GM12878 (cell line): ENCODE measurements around the gene REP15. TPM values are rescaled to one million over a fixed set of nuclear protein-coding genes. Genes with fewer than 3 reads are reported as not detected.

Experiments used
- ATAC-seq: fragments of 200-7000 bp; cut with Tn5 transposase; 3 replicates; pipeline ENCODE4 v1.9.1; 2020; ENCODE audit warnings: mild to moderate bottlenecking, moderate library complexity
- BruUV-seq: library from RNA; stranded (reverse); fragments of 400-500 nt; replicated peaks from 2 replicates; lab custom pipeline; 2021; lab: Mats Ljungman, UMichigan
- CTCF ChIA-PET: fragments of 300-600 bp; sonication (Branson Sonifier 250); formaldehyde crosslinking; extraction: SDS; loops from one replicate; lab custom pipeline; 2021; ENCODE audit warnings: inconsistent platforms; lab: Yijun Ruan, JAX
- POLR2A ChIA-PET: fragments of 350-600 bp; formaldehyde crosslinking; extraction: SDS; loops from one replicate; lab custom pipeline; 2021; ENCODE audit warnings: inconsistent platforms; lab: Charles Lee
- RAD21 ChIA-PET: fragments of 300-600 bp; sonication (Branson Sonifier 250); formaldehyde crosslinking; loops from one replicate; lab custom pipeline; 2023; ENCODE audit warnings: antibody characterized with exemption; ENCODE audit not compliant: unreplicated experiment; lab: Charles Lee
- SMC1A ChIA-PET: fragments of 300-600 bp; sonication (Branson Sonifier 250); formaldehyde crosslinking; loops from one replicate; lab custom pipeline; 2023; ENCODE audit not compliant: unreplicated experiment, uncharacterized antibody; lab: Charles Lee
- DNase-seq: peaks from one replicate; pipeline ENCODE4 v3.0.0-alpha.2; 2011; ENCODE audit warnings: low read depth, low spot score
- FAIRE-seq: peaks from 3 replicates; lab custom pipeline; 2011; peaks lifted over from hg19 to GRCh38; lab: Jason Lieb, UNC
- H2AFZ ChIP-seq: 2 replicates; pipeline ENCODE4 v1.6.0; 2011; ENCODE audit warnings: low read depth, low read length, control low read depth; ENCODE audit not compliant: control insufficient read depth
- H3K27ac ChIP-seq: 2 replicates; pipeline ENCODE4 v1.5.1; 2011; ENCODE audit warnings: control low read depth; ENCODE audit not compliant: control insufficient read depth, insufficient read depth
- H3K27me3 ChIP-seq, 2 experiments: replicated peaks in 1 of 2; 2 replicates each; pipeline versions ENCODE4 v1.6.0 to v1.6.1; 2011; ENCODE audit warnings: low read length in 1 of 2; ENCODE audit not compliant: control insufficient read depth in 2 of 2, insufficient read depth in 2 of 2
- H3K36me3 ChIP-seq, 2 experiments: 2 replicates each; pipeline ENCODE4 v1.5.1; 2011; ENCODE audit warnings: low read length in 1 of 2; ENCODE audit not compliant: control insufficient read depth in 2 of 2, insufficient read depth in 2 of 2
- H3K4me1 ChIP-seq: 2 replicates; pipeline ENCODE4 v1.6.1; 2011; ENCODE audit warnings: mild to moderate bottlenecking, low read length, moderate library complexity, mixed read lengths; ENCODE audit not compliant: control insufficient read depth, insufficient read depth
- H3K4me2 ChIP-seq: 2 replicates; pipeline ENCODE4 v1.6.0; 2011; ENCODE audit warnings: control low read depth; ENCODE audit not compliant: control insufficient read depth, insufficient read depth
- H3K4me3 ChIP-seq: fragments of 200-600 bp; sonication (generic); 2 replicates; pipeline ENCODE4 v1.5.1; 2016
- H3K79me2 ChIP-seq: 2 replicates; pipeline ENCODE4 v1.6.0; 2011; ENCODE audit warnings: low read length; ENCODE audit not compliant: control insufficient read depth, insufficient read depth
- H3K9ac ChIP-seq: 2 replicates; pipeline ENCODE4 v1.8.0; 2011; ENCODE audit warnings: low read length, control low read depth, mixed read lengths; ENCODE audit not compliant: control insufficient read depth, insufficient read depth
- H3K9me3 ChIP-seq: replicated peaks from 3 replicates; pipeline ENCODE4 v1.5.1; 2011; ENCODE audit warnings: mild to moderate bottlenecking, low read length; ENCODE audit not compliant: control insufficient read depth, insufficient read depth
- H4K20me1 ChIP-seq: 2 replicates; pipeline ENCODE4 v1.6.0; 2011; ENCODE audit not compliant: control insufficient read depth, insufficient read depth
- BRCA1 ChIP-seq: IDR thresholded peaks from 2 replicates; pipeline ENCODE4 v1.6.1; 2011; ENCODE audit warnings: low read depth, low read length, improper control_type of control experiment
- HCFC1 ChIP-seq: fragments of 150-350 bp; IDR thresholded peaks from 2 replicates; pipeline ENCODE4 v1.6.1; 2014; ENCODE audit warnings: low read length
- HDAC6 ChIP-seq: fragments of 200-600 bp; sonication (generic); IDR thresholded peaks from one replicate; pipeline ENCODE4 v1.8.0; 2017; ENCODE audit warnings: antibody characterized with exemption; ENCODE audit not compliant: unreplicated experiment
- IKZF1 ChIP-seq: fragments of 450-650 bp; conservative IDR thresholded peaks from 2 replicates; pipeline ENCODE4 v1.6.1; 2017; ENCODE audit warnings: antibody characterized with exemption, mild to moderate bottlenecking
- IRF4 ChIP-seq: IDR thresholded peaks from 2 replicates; pipeline ENCODE4 v1.6.1; 2011; ENCODE audit warnings: low read depth, low read length
- JUNB ChIP-seq: IDR thresholded peaks from 2 replicates; pipeline ENCODE4 v1.6.1; 2016; ENCODE audit warnings: antibody characterized with exemption, mild to moderate bottlenecking
- RFX5 ChIP-seq: IDR thresholded peaks from 2 replicates; pipeline ENCODE4 v1.6.1; 2011; ENCODE audit warnings: low read depth, low read length, improper control_type of control experiment
- SIN3A ChIP-seq: IDR thresholded peaks from 2 replicates; pipeline ENCODE4 v1.6.1; 2012; ENCODE audit warnings: low read depth, low read length, improper control_type of control experiment
- SRF ChIP-seq, 2 experiments: IDR thresholded peaks; 2 replicates each; pipeline ENCODE4 v1.6.1; 2011; ENCODE audit warnings: low read depth in 2 of 2, low read length in 2 of 2, mild to moderate bottlenecking in 1 of 2, moderate library complexity in 1 of 2
- ZNF217 ChIP-seq: fragments of 450-650 bp; IDR thresholded peaks from 2 replicates; pipeline ENCODE4 v1.6.1; 2017; ENCODE audit warnings: antibody characterized with exemption, mild to moderate bottlenecking
- ZNF592 ChIP-seq: fragments of 450-650 bp; IDR thresholded peaks from 2 replicates; pipeline ENCODE4 v1.6.1; 2017; ENCODE audit warnings: mild to moderate bottlenecking, moderate library complexity
- WGBS: methylation state at CpG from one replicate; pipeline ENCODE4 v1.1.6; 2016; ENCODE audit warnings: low lambda C conversion rate; ENCODE audit not compliant: insufficient replicate concordance, insufficient coverage; ENCODE audit errors: missing lambda C conversion rate; 5-methylcytosine and 5-hydroxymethylcytosine counted together
- in situ Hi-C: fragments of 300-500 bp; cut with MboI; formaldehyde crosslinking; loops from 9 replicates; pipeline ENCODE4 v1.14.3; 2018; ENCODE audit warnings: mixed read lengths
- intact Hi-C: fragments of 100-400 bp; cut with micrococcal nuclease; formaldehyde crosslinking; loops from one replicate; pipeline ENCODE4 v1.14.2; 2022; ENCODE audit not compliant: unreplicated experiment
- polyA plus RNA-seq, 11 experiments: library from polyadenylated mRNA; depleted of rRNA in 4 of 11; unstranded in 6 of 11; stranded (reverse) in 5 of 11; fragments of >200 nt; fragmentation: Nextera tagmentation in 4 of 11; fragmentation: Illumina TruSeq in 1 of 11; extraction: Ambion mirVana in 4 of 11; extraction: Trizol in 1 of 11; gene quantifications; 1 replicate in 1 of 11; 2 replicates in 10 of 11; pipeline versions ENCODE4 v1.2.1 to v1.2.3, GENCODE V29; 2011 to 2016; ENCODE audit warnings: inconsistent platforms in 2 of 11, missing spikeins in 2 of 11, low read depth in 1 of 11
- total RNA-seq, 4 experiments: library from RNA; depleted of rRNA in 3 of 4; stranded (reverse); fragments of >200 nt in 3 of 4; fragmentation: Illumina TruSeq in 1 of 4; extraction: Trizol in 1 of 4; gene quantifications; 2 replicates each; pipeline versions ENCODE4 v1.2.1 to v1.2.3, GENCODE V29; 2013 to 2021

REP15 gene
- total and polyA plus RNA-seq, 10 of the 15 experiments (the other 5 are each of a cell fraction or from before 2014, with no cell fraction given) = not detected

- no peaks in the 10 kb centered on the region for H3K4me1 ChIP-seq
- in situ Hi-C loops = loop anchor here (25.0 kb wide), 1 partner anchor 230 kb away; the partner anchor contains the start of gene SMCO2
- TF ChIP-seq BRCA1 = no peak
- no peak for TF ChIP-seq HDAC6
- no peak for TF ChIP-seq HCFC1
- TF ChIP-seq JUNB = no peak
- no peak for TF ChIP-seq RFX5
- no peak for TF ChIP-seq IKZF1
- TF ChIP-seq ZNF592 = no peak
- no peak for TF ChIP-seq IRF4
- TF ChIP-seq ZNF217 = no peak
- no peak for TF ChIP-seq SRF (IDR thresholded peaks at IDR 0.05; ENCODE audit: low read depth in 2 of 2, low read length in 2 of 2)
- TF ChIP-seq SIN3A = no peak
- intact Hi-C loops = no loop called here
- no peak overlapping the region for H2AFZ ChIP-seq
- no peak overlapping the region for H3K4me2 ChIP-seq
- H3K4me3 ChIP-seq = no peak overlapping the region
- no peaks in the 10 kb centered on the region; a peak in 1 of 4 replicates for H3K36me3 ChIP-seq
- WGBS = 86% methylated on average over 6 of the region's 6 CpGs
- BruUV-seq = no TSS peak
- POLR2A ChIA-PET = no interaction called here
- H3K27ac ChIP-seq = no peak overlapping the region
- no peaks in the 10 kb centered on the region for H4K20me1 ChIP-seq
- no peak overlapping the region for H3K9ac ChIP-seq
- no peak for ATAC-seq
- CTCF ChIA-PET = no interaction called here
- FAIRE-seq = no peak
- RAD21 ChIA-PET = no interaction called here
- SMC1A ChIA-PET = no interaction called here
- H3K27me3 ChIP-seq = no peaks in the 10 kb centered on the region
- no peak for DNase-seq
- no peaks in the 10 kb centered on the region for H3K9me3 ChIP-seq
- no peaks in the 10 kb centered on the region for H3K79me2 ChIP-seq
These were observed 28.7 kb upstream of the REP15 start for GRCh38 chr12:27667540-27667939.
